ENCODE data around the gene SNX30. TPM values are rescaled to one million over a fixed set of nuclear protein-coding genes. Genes with fewer than 3 reads are reported as not detected.

Gene SNX30
- total RNA-seq, 1 donor from 2014 or later: 12.8 TPM

DNA sequence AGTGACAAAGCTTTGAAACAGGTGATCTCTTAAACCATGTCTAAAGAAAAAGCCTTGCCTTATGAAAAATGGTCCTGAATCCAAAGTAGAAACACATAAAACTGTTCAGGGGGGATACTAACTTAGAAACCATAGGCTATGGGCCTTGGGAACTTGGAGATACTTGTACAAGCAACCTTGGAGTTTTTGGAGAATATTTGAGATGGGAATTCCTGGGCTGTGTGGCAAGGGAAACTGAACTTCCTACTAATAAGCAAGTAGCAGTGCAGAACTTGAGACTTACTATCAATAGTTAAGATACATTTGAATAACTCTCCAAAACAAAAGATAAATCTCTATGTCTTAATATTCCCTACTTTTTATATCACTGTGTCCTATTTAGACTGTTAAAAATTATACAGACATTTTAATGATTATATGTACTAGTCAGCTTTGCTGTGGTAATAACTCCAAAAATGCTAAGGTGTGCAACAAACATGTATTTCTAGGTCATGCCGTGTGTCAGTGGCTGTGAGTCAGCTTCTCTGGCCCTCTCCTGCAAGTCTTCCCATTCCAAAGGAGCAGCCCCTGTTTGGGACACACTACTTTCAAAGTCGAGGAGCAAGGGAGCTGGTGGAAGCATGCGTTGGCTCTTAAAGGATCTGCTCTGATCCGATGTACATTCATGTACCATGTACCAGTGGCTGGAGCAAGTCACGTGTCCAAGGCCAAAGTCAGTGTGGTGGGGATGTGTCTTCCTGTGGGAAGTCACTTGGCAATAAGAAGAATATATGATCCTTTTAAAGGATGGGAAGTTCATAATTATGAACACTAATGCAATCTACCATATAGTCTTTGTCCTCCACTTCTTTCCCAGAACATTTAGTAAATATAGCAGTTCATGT, 39.6 kb downstream of the SNX30 start:
- DNase-seq (ENCODE audit: low spot score): no peak
- Mint-ChIP-seq H3K27me3 (ENCODE audit: unreplicated experiment) (peaks cover 1% of the 10 kb centered on the region), H3K9me3 (ENCODE audit: unreplicated experiment) (no peaks in the 10 kb centered on the region), H3K27ac (ENCODE audit: unreplicated experiment) (no peak overlapping the region), H3K4me3 (ENCODE audit: unreplicated experiment) (no peak overlapping the region), H3K36me3 (ENCODE audit: low read depth, unreplicated experiment) (no peaks in the 10 kb centered on the region), H3K4me1 (ENCODE audit: unreplicated experiment) (no peaks in the 10 kb centered on the region)
- TF ChIP-seq, protein P1, sequence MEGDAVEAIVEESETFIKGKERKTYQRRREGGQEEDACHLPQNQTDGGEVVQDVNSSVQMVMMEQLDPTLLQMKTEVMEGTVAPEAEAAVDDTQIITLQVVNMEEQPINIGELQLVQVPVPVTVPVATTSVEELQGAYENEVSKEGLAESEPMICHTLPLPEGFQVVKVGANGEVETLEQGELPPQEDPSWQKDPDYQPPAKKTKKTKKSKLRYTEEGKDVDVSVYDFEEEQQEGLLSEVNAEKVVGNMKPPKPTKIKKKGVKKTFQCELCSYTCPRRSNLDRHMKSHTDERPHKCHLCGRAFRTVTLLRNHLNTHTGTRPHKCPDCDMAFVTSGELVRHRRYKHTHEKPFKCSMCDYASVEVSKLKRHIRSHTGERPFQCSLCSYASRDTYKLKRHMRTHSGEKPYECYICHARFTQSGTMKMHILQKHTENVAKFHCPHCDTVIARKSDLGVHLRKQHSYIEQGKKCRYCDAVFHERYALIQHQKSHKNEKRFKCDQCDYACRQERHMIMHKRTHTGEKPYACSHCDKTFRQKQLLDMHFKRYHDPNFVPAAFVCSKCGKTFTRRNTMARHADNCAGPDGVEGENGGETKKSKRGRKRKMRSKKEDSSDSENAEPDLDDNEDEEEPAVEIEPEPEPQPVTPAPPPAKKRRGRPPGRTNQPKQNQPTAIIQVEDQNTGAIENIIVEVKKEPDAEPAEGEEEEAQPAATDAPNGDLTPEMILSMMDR (IDR thresholded peaks at IDR 0.05; ENCODE audit: unreplicated experiment): no peak

- no peaks in the 10 kb centered on the region for H3K4me1 Mint-ChIP-seq (ENCODE audit: unreplicated experiment)
Observed at GRCh38 chr9:112792670-112793069, 42.1 kb downstream of the SNX30 start.

GRCh38 chr9:112793213-112793810, 42.8 kb downstream of the SNX30 start:
- Mint-ChIP-seq H3K9me3 (ENCODE audit: unreplicated experiment) (no peaks in the 10 kb centered on the region), H3K27me3 (ENCODE audit: unreplicated experiment) (no peaks in the 10 kb centered on the region), H3K36me3 (ENCODE audit: low read depth, unreplicated experiment) (no peaks in the 10 kb centered on the region), H3K4me3 (ENCODE audit: unreplicated experiment) (no peak overlapping the region), H3K27ac (ENCODE audit: unreplicated experiment) (no peak overlapping the region), H3K4me1 (ENCODE audit: unreplicated experiment) (no peaks in the 10 kb centered on the region)
- TF ChIP-seq, protein P1 (IDR thresholded peaks at IDR 0.05; ENCODE audit: unreplicated experiment): peak; percentile 65
- peak; percentile 79 for DNase-seq (ENCODE audit: low spot score)

More at GRCh38 chr9:112792670-112793069, 42.1 kb downstream of the SNX30 start:
- DNase-seq (ENCODE audit: low spot score): no peak
- Mint-ChIP-seq H3K27me3 (ENCODE audit: unreplicated experiment) (no peaks in the 10 kb centered on the region), H3K9me3 (ENCODE audit: unreplicated experiment) (no peaks in the 10 kb centered on the region), H3K27ac (ENCODE audit: unreplicated experiment) (no peak overlapping the region), H3K36me3 (ENCODE audit: low read depth, unreplicated experiment) (no peaks in the 10 kb centered on the region), H3K4me3 (ENCODE audit: unreplicated experiment) (no peak overlapping the region)
- TF ChIP-seq, protein P1 (IDR thresholded peaks at IDR 0.05; ENCODE audit: unreplicated experiment): no peak

DNA sequence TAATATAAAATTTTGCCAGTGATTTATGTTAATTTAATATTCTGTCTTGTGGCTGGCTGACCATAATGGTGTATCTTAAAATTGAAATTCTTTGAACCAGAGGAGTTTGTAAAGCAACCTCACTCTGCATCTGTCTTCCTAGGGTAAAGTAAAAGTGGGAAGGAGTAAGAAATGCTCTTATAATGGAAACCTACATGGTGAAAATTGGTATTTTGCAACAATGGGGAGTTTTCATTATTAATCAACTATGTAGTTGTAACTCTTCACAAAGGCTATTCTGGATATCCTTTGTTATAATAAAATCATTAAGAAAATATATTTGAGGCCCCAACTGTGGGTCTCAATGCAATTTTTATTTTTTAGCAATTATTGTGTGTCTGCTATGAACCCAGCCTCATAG, 44.2 kb downstream of the SNX30 start:
- Mint-ChIP-seq H3K36me3 (ENCODE audit: low read depth, unreplicated experiment) (no peaks in the 10 kb centered on the region), H3K27me3 (ENCODE audit: unreplicated experiment) (no peaks in the 10 kb centered on the region), H3K27ac (ENCODE audit: unreplicated experiment) (no peak overlapping the region), H3K4me3 (ENCODE audit: unreplicated experiment) (no peak overlapping the region), H3K4me1 (ENCODE audit: unreplicated experiment) (no peaks in the 10 kb centered on the region), H3K9me3 (ENCODE audit: unreplicated experiment) (no peaks in the 10 kb centered on the region)
- TF ChIP-seq, protein P1 (IDR thresholded peaks at IDR 0.05; ENCODE audit: unreplicated experiment): no peak
- no peak for DNase-seq (ENCODE audit: low spot score)

DNA sequence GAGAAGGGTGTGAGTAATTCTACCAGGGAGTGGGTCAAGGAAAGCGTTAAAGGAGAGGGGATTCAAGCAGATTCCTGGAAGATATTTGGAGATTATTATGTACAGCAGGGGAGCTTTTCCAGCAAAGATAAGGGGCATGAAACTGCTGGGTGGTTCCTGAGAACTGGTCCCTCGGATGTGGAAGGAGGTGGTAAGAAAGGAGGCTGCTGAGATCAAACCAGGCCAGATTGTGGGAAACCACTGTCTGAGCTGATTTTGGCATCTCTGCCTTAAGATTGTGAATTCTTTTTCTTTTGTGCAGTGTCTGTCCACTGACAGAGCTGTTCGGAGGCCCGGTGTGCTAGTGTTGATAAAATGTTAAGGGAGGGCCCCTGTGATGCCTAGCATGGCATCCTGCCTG, 45.4 kb downstream of the SNX30 start:
- no peaks in the 10 kb centered on the region for H3K4me1 Mint-ChIP-seq (ENCODE audit: unreplicated experiment)
- no peaks in the 10 kb centered on the region for H3K9me3 Mint-ChIP-seq (ENCODE audit: unreplicated experiment)
- H3K4me3 Mint-ChIP-seq (ENCODE audit: unreplicated experiment): no peak overlapping the region
- H3K27ac Mint-ChIP-seq (ENCODE audit: unreplicated experiment): no peak overlapping the region
- no peaks in the 10 kb centered on the region for H3K36me3 Mint-ChIP-seq (ENCODE audit: low read depth, unreplicated experiment)
- TF ChIP-seq, protein P1 (IDR thresholded peaks at IDR 0.05; ENCODE audit: unreplicated experiment): no peak
- DNase-seq (ENCODE audit: low spot score): no peak
- H3K27me3 Mint-ChIP-seq (ENCODE audit: unreplicated experiment): no peaks in the 10 kb centered on the region
